Measurements from ENCODE around the gene LRRC31. TPM values are rescaled to one million over a fixed set of nuclear protein-coding genes. Genes with fewer than 3 reads are reported as not detected.

The LRRC31 gene
- not detected in 5 replicates for total RNA-seq (2022; extraction: Qiagen RNA extraction)

DNA sequence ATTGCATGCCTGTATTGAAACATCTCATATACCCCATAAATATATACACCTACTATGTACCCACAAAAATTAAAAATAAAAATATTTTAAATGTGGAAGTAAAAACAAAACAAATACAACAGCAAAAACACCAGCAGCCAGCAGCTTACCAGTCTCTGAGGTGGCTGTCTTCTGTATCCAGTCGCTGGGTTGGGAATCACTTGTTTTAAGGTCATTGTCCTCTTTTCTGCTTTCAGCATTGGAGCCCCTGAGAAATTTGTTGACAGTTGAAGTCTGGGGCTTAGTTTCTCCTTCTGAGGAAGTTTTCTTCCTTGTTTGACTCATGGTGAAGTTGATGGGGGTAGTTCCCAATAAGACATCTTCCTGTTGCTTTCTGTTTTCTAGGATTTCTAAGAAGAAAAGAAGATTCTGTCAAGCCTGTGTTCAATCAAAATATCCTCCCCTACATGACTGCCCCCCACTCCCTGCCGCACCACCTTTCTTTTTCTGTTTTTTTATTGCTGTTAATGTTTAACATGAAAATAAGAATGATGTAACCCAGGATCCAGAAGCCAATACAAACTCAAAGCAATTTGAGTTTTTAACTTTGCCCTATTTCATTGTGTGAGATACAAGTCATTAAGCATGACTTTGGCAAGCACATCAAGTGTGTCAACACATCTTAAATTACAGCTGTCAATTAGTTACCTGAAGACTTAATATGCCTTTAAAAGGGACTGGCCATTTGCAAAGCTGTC is at the start of gene LRRC31:
TSS of gene LRRC31 (minus strand) at position 452 of the 737 bp plus-strand sequence. CDS start at position 324, 128 bp downstream.

DNA sequence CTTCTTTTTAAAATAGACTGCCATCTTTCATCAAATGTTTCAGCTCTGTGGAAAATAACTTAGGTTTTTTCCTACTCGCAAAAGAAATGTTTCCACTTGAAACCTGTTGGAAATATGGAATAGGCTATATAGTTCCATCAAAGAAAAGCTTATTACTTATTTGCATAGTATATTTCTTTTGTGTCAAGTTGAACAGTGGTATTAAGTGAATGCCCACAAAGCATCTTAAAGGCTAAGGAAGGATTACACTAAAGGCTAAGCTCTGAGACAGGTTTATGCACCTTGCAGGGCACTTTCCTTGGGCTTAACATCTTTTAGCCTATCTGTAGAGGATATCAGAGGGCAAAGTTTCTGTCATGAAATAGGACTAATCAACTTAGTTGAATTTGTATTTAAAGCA is 41.5 kb upstream of the LRRC31 start, which contains the start of gene SAMD7:
TSS of gene SAMD7 (plus strand) at position 301 of the 400 bp plus-strand sequence. CDS start 7,927 bp downstream, outside the sequence.

GRCh38 chr3:169812332-169813235 is 57.2 kb downstream of the LRRC31 start, which contains the start of the genes LRRC34 and LRRIQ4:
TSS of gene LRRC34 (minus strand) at chr3:169812904. CDS start at chr3:169812548, 356 bp downstream.
TSS of gene LRRIQ4 (plus strand) at chr3:169812870. CDS start at chr3:169821922, 9,052 bp downstream.

Other genes with a start within 250 kb of the LRRC31 start
- gene MECOM, start 206.2 kb downstream of the LRRC31 start, total RNA-seq (2022; extraction: Qiagen RNA extraction): not detected in 5 replicates
- 0.25 TPM in 1 of 5 replicates, not detected in the others for gene TERC, start 104.9 kb downstream of the LRRC31 start, total RNA-seq (2022; extraction: Qiagen RNA extraction)
- 2.8 to 3.5 TPM (median 3.3 TPM) in 5 replicates for gene ACTRT3, start 100.4 kb downstream of the LRRC31 start, total RNA-seq (2022; extraction: Qiagen RNA extraction)
- gene MYNN, start 96.5 kb downstream of the LRRC31 start, total RNA-seq (2022; extraction: Qiagen RNA extraction): 9.0 to 10.6 TPM (median 9.5 TPM) in 5 replicates
- gene LRRIQ4, start 57.1 kb downstream of the LRRC31 start, total RNA-seq (2022; extraction: Qiagen RNA extraction): not detected in 5 replicates
- gene LRRC34, start 57.0 kb downstream of the LRRC31 start, total RNA-seq (2022; extraction: Qiagen RNA extraction): not detected in 5 replicates
- gene SAMD7, start 41.6 kb upstream of the LRRC31 start, total RNA-seq (2022; extraction: Qiagen RNA extraction): not detected in 5 replicates
- gene SEC62, start 96.9 kb upstream of the LRRC31 start, total RNA-seq (2022; extraction: Qiagen RNA extraction): 87.0 to 138 TPM (median 102 TPM) in 5 replicates
- 0.90 to 1.8 TPM (median 1.7 TPM) in 5 replicates for gene GPR160, start 168.1 kb upstream of the LRRC31 start, total RNA-seq (2022; extraction: Qiagen RNA extraction)

Measured in A549 treated with dexamethasone at 1 μM for 4 hours (cell line).